T-helper 1 cell treated with Interleukin-12 subunit alpha and Interleukin-12 subunit beta and Interleukin-4 antibody, amounts not matched to agents 30 ng/mL and 1 ng/mL, for 36 hours (primary cell): Measurements from ENCODE around the gene TLR6. TPM values are rescaled to one million over a fixed set of nuclear protein-coding genes. Genes with fewer than 3 reads are reported as not detected.

Experiments used
- intact Hi-C: fragments of 100-400 bp; cut with micrococcal nuclease; formaldehyde crosslinking; loops from one replicate; pipeline ENCODE4 v1.15.1; 2024
- total RNA-seq: library from RNA; stranded (reverse); gene quantifications from 2 replicates; pipeline ENCODE4 v1.2.3, GENCODE V29; 2022

TLR6 gene
- total RNA-seq, 1 donor from 2014 or later, result 7.6 TPM

DNA sequence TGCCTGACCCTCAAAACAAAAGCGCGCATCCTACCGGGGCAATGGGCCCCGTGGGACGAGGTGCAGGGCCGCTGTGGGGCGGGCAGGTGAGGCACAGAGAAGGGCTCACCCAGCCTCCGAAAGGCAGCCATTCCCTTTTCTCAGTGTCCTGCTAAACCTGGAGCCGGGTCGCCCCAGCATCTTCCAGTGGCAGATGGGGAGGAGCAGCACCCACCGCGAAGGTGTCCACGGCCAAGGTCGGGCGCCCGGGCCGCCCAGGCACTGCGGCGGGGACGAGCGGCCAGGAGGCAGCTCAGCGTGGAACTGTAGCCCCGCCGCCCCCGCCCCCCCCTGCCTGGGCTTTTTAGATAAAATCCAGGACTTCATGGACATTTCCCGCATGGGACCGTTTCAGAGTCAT lies 32.9 kb downstream of the TLR6 start:
- intact Hi-C loops, result no loop called here

DNA sequence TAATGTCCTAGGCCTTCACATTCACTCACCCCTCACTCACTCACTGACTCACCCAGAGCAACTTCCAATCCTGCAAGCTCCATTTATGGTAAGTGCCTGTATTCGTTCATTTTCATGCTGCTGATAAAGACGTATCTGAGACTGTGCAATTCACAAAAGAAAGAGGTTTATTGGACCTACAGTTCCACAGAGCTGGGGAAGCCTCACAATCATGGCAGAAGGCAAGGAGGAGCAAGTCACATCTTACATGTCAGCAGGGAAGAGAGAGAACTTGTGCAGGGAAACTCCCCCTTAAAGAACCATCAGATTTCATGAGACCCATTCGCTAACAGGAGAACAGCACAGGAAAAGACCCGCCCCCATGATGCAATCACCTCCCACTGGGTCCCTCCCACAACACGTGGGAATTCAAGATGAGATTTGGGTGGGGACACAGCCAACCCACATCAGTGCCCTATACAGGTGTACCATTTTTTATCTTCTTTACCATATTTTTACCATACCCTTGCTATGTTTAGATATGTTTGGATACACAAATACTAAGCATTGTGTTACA lies 33.8 kb downstream of the TLR6 start:
- intact Hi-C loops, result no loop called here

DNA sequence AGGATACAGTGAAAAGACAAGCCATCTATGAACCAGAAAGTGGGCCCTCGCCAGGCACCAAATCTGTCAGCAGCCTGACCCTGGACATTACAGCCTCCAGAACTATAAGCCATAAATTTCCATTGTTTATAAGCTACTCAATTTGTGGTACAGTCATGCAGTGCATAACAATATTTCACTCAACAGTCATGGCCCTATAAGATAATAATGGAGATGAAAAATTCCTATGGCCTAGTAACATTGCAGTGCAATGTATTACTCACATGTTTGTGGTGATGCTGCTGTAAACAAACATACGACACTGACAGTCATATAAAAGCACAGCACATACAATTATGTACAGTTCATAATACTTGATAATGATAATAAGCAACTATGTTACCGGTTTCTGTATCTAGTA lies 34.9 kb downstream of the TLR6 start:
- intact Hi-C loops, result loop anchor here (2.0 kb wide), 1 partner anchor 13 kb away; no protein-coding TSS in a partner anchor

DNA sequence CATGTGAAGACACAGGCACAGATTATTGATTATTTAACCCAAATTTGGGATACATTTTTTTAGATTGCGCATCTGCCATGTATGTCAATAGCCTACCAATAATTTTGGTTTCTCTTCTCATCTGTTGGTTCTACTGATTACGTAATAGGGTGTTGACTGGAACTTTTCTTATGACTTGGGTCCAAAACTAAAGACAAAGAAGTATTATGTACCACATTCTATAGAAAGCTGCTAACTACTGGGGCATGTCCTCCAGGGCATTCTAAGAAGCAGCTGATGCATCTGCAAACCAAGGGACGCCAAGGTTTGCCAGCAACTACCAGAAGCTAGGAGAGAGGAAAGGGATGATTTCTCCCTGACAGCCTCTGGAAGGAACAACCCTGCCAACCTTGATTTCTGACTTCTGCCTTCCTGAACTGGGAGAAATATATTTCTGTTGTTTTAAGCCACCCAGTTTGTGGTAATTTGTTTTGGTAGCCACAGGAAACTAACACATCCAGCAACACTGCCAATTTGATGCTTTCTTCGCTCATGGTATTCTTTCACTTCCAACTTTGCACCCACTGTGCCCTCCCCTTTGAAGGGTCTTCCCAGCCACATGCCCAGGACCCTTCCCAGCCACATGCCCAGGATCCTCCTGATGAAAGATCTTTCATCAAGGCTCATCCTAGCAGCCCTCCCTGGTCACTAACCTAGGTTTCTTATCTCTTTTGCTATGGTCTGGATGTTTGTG lies 36.1 kb downstream of the TLR6 start:
- intact Hi-C loops, result loop anchor here (2.0 kb wide), 1 partner anchor 14 kb away; no protein-coding TSS in a partner anchor

DNA sequence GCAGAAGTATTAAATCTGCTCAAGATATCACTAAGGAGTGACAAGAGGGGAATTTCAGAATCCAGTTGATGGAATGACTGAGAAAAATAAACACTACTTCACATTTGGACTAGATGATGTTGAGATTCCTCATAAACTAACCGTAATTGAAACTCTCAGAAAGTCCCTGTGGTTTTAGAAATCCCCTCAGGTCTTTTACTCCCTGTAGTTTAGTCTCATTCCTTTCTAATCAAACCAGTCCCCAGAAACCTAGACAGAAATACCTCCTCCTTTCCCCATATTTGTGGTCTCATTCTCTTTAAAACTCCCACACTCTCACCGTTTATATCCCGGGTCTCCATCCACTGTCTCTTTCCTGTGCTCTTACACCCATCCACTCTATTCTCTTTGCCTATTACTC lies 37.0 kb downstream of the TLR6 start:
- intact Hi-C loops, result loop anchor here (2.0 kb wide), 1 partner anchor 15 kb away; the partner anchor contains the start of gene TLR1

DNA sequence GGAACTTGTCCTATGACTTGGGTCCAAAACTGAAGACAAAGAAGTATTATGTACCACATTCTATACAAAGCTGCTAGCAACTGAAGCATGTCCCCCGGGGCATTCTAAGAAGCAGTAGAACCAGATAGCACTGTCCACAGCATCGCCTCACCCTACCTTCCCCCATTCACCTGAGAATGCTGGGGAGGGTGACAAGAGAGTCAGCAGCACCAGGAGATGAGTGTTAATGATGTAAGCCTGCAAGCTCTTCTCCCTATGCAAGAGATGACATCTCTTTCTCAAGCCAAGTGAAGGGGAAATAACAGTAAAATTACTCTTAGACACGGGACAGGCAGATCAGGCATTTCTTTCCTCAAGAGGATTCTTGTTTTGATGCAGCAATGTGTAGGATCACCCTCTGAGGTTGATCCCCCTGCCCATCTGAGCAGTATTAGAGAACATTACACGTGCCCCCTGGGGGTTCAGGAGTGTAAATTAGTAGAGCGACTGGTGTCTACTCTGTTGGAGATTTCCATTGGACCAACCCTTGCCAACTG lies 38.1 kb downstream of the TLR6 start:
- intact Hi-C loops, result loop anchor here (2.0 kb wide), 1 partner anchor 14 kb away; the partner anchor contains the start of gene TLR1

DNA sequence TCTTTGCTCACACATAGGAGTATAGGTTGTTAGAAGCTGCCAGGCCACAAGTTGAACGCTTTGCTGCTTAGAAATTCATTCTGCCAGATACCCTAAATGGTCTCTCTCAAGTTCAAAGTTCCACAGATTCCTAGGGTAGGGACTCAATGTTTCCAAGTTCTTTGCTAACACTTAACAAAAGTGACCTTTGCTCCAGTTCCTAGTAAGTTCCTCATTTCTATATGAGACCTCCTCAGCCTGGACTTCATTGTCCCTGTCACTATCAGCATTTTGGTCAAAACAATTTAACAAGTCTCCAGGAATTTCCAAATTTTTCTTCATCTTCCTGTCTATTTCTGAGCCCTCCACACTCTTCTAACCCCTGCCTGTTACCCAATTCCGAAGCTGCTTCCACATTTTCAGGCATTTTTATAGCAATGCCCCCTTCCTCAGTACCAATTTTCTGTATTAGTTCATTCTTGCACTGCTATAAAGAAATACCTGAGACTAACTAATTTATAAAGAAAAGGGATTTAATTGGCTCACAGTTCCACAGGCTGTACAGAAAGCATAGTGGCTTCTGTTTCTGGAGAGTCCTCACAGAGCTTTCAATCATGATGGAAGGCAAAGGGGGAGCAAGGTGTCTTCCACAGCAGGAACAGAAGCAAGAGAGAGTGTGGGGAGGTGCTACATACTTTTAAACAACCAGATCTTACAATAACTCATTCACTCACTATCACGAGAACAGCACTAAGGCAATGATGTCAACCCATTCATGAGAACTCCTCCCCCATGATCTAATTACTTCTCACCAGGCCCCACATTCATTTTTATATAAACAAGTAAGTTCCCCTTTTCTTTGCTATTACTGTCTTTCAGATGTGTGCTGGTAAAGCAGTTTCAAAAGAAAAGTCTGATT lies 40.5 kb downstream of the TLR6 start:
- intact Hi-C loops, result no loop called here

DNA sequence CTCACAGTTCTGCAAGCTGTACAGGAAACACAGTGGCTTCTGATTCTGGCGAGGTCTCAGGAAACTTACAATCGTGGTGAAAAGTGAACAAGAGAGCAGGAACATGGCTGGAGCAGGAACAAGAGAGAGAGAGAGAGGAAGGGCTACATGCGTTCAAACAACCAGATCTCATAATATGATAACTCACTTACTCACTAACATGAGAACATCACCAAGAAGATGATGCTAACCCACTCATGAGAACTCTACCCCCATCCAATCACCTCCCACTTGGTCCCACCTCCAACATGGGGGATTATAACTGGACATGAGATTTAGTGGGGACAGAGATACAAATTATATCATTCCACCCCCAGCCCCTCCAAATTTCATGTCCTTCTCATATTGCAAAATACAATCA lies 42.2 kb downstream of the TLR6 start:
- intact Hi-C loops, result no loop called here

DNA sequence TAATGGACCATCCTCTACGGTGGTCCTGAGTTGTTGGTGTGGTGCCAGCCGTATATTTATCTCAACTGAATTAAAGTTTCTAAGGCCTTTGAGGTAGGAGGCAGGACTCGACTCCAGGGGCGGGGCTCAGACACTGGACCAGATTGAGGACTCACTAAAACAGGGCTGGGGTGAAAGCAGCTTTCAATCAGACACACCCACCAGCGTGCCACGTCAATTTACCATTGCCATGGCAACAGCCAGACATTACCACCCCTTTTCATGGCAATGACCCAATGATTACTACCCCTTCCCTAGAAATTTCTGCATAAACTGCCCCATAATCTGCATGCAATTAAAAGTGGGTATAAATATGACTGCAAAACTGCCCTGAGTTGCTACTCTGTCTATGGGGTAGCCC lies 45.3 kb downstream of the TLR6 start:
- intact Hi-C loops, result no loop called here

DNA sequence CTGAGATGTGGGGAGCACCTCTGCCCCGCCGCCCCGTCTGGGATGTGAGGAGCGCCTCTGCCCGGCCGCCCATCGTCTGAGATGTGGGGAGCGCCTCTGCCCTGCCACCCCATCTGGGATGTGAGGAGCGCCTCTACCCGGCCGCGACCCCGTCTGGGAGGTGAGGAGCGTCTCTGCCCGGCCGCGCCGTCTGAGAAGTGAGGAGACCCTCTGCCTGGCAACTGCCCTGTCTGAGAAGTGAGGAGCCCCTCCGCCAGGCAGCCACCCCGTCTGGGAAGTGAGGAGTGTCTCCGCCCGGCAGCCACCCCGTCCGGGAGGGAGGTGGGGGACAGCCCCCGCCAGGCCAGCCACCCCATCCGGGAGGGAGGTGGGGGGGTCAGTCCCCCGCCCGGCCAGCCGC lies 49.2 kb downstream of the TLR6 start:
- intact Hi-C loops, result loop anchor here (10.0 kb wide), 1 partner anchor 557 kb away; the partner anchor contains the start of gene RFC1

DNA sequence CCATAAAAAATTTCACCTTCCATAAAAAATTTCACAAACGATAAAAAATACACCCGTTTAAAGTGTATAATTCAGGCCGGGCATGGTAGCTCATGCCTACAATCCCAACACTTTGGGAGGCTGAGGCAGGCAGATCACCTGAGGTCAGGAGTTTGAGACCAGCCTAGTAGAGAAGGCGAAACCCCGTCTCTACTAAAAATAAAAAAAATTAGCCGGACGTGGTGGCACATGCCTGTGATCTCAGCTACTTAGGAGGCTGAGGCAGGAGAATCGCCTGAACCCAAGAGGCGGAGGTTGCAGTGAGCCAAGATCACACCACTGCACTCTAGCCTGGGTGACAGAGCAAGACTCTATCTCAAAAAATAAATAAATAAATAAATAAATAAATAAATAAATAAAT lies 50.4 kb downstream of the TLR6 start:
- intact Hi-C loops, result loop anchor here (10.0 kb wide), 1 partner anchor 559 kb away; the partner anchor contains the start of gene RFC1

DNA sequence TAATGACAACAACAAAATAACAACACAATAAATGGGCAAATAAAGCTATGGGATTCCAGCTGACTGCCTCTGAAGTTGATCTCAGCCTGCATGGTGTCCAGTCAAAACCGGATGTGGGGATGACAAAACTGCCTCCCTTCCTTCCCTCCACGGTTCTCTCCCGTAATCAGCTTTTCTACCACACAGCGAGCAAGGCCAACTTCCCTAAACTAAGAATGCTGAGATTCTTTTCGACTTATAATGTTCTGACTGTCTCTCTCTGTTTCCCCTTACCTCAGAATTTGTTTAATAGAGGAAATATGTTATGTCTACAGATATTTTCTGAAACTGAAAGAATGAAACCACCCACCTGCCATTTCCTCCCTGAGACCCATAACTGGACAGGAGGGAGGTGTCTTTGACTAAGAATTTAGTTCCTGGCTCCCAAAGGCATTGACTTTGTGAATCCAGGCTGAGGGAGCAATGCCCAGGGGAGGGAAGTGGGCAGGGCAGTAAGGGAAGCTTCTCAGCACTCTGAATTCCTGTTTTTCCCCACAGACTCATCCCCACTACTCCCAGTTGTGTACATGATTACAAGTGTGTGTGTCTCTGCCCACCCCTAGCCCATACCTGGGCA lies 51.0 kb downstream of the TLR6 start:
- intact Hi-C loops, result loop anchor here (2.0 to 10.0 kb wide), 6 partner anchors 13 to 1119 kb away; partner anchors contain the start of genes LIAS, RELL1, RFC1 and RPL9

DNA sequence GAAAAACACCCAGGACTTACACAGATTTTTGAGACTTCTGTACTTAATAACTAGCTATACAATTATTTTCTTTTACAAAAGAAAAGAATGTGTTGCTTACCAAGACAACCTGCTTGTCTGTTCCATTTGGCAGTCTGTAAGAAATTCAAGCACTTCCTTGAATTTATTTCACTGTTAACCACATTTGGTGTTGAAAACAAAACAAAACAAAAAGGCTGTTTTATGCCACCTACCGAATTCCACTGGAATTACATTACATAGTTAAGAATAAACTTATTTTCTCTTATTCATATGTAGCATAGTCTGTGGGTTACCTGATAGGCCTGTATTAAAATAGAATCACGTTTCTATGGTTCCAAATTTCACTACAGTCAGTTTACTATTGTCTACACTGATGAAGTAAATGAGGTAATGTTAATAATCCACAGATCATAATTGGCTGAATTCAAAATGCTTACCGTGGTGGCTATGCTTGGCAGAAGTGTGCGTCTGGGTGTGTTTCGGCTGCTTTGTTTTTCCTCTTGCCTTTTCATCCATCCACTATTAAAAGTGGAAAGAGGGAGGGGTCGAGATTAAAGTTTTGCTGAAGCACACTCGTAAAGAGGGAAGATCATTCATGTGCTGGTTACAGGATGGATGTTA lies 51.8 kb downstream of the TLR6 start, which contains the start of gene TLR1:
TLR1 (minus strand) TSS at position 138 of the 642 bp plus-strand sequence. CDS start 5,960 bp downstream, outside the sequence.
- intact Hi-C loops, result loop anchor here (1.0 to 10.0 kb wide), 15 partner anchors 14 to 1118 kb away; partner anchors contain the start of genes LIAS, RELL1, RFC1 and RPL9

DNA sequence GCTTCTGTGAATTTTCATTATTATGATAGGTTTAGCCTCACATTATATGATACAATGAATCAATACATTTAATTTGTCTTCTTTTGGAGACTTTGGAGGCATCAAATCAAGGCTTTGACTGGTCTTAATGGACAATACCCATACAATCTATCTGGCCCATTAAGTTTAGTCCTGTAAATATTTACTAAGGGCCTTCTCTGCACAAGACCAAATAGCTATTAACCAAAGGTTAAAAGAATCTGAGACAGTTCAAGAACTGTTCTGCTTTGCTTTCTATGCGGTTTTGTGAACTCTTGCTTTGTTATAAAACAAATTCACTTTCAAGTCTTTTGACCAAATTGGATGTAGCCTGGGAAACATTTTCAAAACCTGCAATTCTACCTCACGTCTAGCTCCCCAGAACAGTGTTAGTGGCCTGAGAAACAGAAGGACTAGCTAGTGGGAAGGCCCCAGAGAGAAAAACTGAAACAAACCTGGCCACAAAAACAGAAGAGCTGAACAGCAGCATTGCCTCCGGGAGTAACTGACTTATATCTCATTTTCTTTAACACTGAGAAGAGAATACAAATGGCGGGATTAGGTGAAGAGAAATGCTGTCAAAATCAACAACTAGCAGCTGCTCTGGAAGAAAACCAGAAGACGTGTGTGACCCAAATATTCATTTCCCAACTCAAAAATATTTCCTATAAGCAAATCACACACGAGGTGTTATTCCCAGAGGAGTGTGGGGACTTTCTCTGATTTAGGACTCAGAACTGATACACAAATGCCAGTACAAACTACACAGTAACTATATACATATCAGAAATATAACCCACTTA lies 52.6 kb downstream of the TLR6 start:
- intact Hi-C loops, result loop anchor here (1.0 to 10.0 kb wide), 15 partner anchors 15 to 1117 kb away; partner anchors contain the start of genes LIAS, RELL1, RFC1 and RPL9

DNA sequence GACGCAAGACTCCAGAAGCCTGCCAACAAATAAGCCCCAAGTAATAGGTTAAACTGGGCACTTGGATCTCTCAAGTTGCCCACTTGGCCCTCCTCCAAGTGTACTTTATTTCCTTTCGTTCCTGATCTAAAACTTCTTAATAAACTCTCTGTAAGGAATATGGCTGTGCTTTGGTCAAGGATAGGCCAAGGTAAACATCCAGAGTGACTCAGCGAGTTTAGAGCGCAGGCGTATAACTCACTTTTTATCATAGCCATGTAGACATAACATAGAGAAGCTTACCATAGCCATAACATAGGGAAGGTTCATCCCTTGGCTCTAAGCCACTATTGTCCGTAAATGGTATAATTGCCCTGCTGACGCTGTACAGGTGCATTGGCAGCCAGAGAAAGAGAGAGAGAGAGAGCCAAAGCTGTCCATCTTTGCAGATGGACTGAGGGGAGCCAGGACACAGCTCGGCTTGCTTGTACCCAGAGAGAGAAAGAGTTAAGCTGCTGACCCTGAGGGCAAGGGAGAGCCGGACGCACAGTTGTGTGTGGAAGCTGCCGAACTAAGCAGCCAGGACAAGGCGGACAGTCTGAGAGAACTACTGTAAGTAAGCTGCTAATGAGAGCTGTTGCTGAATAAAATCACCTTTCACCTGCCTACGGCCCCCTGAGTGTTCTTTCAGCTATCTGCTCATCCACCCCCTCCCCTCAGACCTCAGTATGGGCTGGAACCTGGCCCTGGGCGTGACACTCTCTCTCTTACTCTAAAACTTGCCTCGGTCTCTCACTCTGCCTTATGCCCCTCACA lies 53.9 kb downstream of the TLR6 start:
- intact Hi-C loops, result loop anchor here (10.0 kb wide), 1 partner anchor 562 kb away; the partner anchor contains the start of gene RFC1

DNA sequence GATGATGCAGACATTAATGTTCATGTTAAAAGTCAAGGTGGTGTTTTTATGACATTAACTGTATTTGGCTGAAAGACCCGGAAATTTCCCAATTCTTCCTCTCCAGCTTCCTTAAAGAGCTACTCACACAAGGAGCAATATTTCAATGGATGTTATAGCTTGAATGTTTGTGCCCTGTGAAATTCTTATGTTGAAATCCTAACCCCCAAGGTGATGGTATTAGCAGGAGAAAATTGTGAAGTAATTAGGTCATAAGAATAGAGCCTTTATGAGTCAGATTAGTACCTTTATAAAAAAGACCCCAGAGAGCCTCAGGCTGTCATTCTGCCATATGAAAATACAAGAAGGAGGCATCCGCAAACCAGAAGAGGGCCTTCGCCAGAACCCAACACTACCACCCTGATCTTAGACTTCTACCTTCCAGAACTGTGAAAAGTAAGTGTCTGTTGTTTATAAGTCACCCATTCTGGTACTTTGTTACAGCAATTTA lies 55.6 kb downstream of the TLR6 start:
- intact Hi-C loops, result loop anchor here (10.0 kb wide), 1 partner anchor 564 kb away; the partner anchor contains the start of gene RFC1

DNA sequence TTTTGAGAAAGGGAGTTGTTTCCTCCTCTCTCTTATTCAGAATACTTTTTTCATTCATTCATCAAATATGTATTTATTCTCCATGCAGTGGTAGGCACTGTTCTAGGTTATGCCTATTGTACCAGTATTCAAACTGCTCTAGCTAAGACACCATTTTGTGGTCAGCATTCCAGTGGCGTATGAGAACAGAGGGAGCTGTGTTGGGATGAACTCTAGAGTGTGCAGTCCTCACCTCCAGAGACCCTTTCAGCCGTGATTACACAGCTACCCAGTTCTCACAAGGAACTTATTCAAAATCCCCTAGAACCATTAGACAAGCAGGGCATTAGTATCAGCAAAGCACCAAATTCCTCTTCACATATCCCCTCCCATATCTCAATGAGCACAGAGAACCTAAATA lies 56.3 kb downstream of the TLR6 start:
- intact Hi-C loops, result loop anchor here (10.0 kb wide), 1 partner anchor 564 kb away; the partner anchor contains the start of gene RFC1

DNA sequence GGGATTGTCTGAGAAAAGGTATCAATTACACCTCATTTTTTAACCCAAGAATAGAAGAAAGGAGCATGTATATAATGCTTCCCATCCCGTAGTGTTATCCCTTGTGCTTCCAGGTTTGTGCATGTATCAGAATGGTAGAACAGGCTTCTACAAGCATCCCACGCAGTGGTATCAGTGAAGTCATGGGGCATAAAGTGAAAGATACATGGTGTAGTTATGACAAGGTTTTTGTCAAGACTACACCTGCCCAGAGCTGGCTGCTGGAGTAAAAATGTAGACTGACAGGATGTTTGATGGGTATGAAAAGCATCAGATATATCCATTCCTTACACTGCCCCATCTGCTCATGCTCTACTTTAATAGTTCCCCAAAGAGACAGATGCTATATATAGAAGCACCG lies 61.5 kb downstream of the TLR6 start:
- intact Hi-C loops, result no loop called here
